Activated CD8-positive, alpha-beta memory T cell treated with anti-CD3 and anti-CD28 coated beads, Interleukin-2, amount 50 U/mL, for 4 hours (primary cell): Measurements from ENCODE around the gene HCN2.
A peak's percentile ranks its signal among the peaks of the same experiment; 100 is the strongest.

ENCODE experiments used
- DNase-seq: peaks from one replicate; pipeline ENCODE4 v3.0.0-alpha.2; 2020

The HCN2 gene

DNA sequence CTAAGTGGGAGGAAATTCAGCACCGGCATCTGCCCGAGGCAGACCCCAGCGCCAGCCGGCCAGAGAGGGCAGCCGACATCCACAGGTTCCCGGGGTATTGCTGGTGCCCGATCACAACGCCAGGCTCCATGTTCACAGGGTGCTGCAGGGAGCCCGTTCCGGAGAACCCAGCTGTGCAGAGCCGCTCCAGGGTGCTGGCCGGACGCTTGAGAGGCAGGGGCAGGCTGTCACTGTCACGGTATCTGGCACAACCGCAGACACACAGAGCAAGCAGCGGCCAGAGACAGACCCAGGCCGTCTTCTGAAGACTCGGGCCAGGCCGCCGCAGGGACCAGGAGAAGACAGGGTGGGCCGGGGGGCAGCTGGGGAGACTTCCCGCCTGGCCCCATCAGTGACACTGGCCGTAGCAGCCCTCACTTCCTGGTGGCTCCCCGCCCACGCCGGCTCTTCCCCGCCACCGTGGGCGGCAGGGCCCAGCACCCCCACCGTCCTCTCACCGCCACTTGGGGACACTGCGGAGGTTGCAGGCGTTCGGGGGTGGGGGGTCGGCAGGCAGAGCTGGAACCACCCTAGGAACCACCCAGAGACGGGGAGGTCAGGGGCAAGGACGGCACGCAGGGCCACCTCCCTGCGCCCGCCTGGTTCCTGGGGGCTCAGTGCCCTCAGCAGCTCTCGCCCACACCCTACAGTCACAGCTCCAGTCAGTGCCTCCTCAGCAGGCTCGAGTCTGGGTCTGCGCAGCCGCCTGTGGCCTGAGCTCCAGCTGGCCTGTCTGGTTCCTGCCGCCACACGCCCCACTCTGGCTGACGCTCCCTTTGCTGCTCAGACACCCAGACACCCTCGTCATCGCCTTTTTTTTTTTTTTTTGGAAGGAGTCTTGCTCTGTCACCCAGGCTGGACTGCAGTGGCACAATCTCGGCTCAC is 69.5 kb downstream of the HCN2 start:
- DNase-seq = peak; percentile 56

DNA sequence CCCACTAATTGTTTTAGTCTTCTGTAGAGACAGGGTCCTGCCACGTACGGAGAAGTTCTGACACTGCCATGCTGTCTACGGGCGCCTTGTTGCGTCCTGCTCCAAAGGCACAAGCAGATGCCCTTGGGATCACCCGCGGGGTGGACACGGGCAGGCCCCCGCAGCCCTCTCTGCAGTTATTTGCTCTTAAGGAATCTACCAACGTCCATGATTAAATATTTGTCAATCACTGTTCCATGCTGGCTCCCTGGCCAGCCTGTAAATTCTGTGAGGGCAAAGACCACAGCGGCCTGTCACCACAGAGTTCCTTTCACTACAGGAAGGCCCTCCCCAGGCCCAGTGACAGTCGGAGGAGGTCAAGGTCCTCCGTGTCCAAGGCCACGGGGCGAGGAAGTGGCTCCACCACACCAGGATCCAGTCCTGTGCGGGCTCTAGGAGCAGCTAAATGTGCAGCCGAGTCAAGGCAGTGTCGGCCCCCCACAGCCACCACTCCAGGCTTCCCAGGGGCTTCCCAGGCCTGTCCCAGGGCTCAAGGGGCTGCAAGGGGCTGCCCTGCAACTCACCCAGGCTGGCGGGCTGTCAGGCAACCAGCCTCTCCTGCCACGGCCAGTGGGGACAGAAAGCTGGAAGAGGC is 71.2 kb downstream of the HCN2 start:
- no peak for DNase-seq

DNA sequence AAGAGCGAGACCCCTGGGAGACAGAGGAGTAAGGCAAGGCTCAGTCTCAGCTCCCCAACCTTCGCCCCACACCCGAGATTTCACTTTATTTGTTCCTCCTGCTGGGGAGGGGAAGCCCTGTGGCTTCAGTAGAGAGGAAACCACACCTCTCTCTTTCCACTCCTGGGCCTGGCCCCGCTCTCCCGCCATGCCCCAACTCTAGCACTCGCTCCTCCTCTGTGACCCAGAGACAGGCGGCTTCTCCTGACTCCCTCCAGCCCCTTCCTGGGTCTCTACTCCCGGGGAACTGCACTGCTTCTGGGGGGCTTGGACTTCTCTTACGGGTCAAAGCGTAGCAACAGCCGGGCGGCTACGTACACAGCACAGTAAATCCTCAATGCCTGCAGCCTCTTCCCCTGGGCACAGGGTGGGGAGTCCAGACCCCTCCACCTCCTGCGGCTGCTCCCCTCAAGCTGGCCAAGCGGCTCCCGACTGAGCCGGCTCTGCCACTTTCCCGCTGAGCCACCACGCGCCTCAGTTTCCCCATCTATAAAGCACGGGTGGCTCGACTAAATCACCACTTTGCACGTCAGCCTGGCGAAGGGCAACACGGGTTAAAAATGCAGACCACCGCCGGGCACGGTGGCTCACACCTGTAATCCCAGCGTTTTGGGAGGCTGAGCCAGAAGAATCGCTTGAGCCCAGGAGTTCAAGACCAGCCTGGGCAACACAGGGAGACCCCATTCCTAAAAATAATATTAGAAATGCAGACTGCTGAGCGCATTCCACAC is 71.9 kb downstream of the HCN2 start:
- peak; percentile 58 for DNase-seq

DNA sequence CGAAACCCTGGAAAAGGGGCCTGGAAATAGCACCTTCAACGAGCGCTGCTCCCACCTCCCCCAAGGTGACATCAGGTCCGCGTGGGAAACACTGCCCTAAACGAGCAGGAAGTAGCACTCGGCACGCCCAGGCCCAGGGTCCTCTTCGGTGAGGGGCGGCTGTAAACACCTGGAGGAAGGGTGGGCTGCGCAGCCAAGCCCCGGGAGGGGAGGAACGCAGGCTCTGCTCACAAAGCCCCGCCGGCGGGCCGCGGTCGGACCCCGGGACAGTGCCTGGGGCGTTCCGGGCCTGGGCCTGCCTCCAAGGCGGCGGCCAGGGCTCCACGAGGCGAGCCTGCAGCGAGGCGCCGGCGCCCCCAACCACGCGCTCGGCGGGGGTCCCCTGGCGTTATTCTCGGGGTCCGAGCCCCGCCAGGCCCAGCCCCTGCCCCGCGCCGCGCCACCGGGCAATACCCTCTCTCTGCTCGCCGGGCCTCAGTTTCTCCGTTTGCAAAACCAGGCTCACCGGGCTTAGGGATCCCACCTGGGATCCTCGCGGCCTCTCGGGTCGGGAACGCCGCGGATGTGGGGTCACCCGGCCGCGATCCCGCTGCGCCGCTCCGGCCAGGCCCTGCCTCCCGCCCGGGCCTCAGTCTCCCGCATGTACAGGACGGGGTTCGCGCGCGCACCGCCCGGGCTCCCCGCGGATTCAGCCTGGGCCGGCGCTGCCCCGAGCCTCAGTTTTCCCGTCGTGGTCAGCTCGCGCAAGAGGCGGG is 72.7 kb downstream of the HCN2 start:
- DNase-seq = peak; percentile 78

DNA sequence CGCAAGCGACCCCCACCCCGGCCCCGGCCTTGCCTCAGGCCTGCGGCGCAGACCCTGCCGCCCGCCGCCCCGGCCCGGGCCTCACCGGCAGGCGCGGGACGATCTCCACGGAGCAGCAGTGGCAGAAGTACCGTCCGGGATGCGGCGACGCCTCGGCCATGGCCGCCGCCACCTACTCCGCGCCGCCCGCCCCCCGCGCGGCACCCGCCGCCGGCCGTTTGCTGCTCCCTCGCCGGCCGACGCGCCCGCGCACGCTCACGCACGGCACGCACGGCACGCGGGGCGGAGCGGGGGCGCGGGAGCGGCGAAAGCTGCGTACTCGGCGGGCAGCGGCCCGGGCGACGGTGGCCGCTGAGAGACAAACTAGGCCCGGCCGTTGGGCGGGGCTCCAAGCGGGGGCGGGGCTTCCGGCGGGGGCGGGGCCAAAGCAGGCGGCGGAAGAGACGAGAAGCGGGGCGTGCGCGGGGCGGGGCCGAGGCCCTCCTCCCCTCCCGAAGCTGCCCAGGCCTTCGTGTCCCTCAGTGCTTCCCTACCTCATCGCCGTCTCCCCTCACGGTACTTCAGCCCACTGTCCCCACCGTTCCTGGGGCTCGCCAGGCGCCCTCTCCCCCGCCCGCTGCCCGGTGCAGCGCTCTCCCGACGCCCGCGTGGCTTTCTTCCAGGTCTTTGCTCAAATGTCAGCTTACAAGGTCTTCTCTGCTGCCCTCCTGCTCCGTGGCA is 73.4 kb downstream of the HCN2 start, which contains the start of gene RNF126:
Gene RNF126 (minus strand): TSS at position 253 of the 720 bp plus-strand sequence. CDS start 93 bp downstream, at position 160.
- DNase-seq = peak; percentile 91

DNA sequence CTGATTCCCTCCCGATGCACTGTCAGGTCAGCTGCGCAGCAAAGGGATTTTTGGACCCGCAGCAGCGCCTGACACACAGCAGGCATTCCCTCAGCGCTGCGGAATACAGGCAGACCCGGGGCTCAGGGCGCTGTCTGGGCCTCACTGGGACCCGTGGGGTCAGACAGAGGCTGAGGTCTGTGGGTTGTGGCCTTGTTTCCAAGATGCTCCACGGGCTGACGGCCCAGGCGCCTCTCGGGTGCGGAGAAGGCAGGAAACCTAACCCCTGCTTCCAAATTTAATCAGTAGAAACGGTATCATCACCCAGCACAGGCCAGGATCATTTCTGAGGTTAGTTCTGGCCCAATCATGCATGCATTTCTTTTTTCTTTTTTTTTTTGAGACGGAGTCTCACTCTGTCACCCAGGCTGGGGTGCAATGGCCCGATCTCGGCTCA is 74.0 kb downstream of the HCN2 start:
- no peak for DNase-seq

DNA sequence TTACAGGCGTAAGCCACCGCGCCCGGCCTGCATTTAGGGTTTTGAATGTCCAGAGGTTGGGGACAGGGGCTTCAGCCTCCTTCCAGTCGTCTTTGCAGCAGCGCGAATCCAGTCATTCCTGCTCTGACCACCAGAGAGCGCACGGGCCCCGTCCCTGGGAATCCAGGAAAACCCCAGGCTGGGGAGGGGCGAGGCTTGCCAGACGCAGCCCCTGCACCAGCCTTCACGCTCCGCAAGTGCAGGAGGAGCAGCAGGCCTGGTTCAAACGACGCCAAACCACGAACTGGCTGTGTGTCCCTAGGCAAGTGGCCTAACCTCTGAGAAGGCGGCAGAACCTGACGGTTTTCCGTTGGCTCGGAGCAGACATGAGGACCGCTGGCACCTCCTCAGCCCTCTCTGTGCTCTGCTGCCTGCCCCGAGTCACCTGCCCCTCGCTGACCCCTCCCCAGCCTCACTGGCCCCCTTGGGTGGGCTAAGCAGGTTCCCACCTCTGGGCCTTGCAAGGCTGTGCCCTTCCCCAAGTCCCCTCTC is 75.3 kb downstream of the HCN2 start:
- peak; percentile 83 for DNase-seq
